GM12865 (cell line): ENCODE data around the gene TRAF2.
"Not testable (repeated sequence)": the region's sequence is repeated elsewhere in the genome, so short reads cannot be mapped to it uniquely, and the experiment has no call there.

Source experiments
- DNase-seq: peaks from one replicate; pipeline ENCODE4 v3.0.0; 2010; ENCODE audit warnings: low read depth
- H3K4me3 ChIP-seq: 2 replicates; pipeline ENCODE4 v1.5.1; 2011; ENCODE audit warnings: mild to moderate bottlenecking, low read depth, low read length, control low read depth
- CTCF ChIP-seq: IDR thresholded peaks from 2 replicates; pipeline ENCODE4 v1.5.1; 2011; ENCODE audit warnings: low read length, control low read depth, low read depth, inconsistent platforms; ENCODE audit not compliant: insufficient read depth; ENCODE audit errors: missing control alignments

TRAF2 gene

GRCh38 chr9:136861874-136862457 is 24.4 kb upstream of the TRAF2 start:
- DNase-seq: no peak
- TF ChIP-seq CTCF: no peak
- H3K4me3 ChIP-seq: no peak overlapping the region

GRCh38 chr9:136862849-136863622 is 23.3 kb upstream of the TRAF2 start:
- H3K4me3 ChIP-seq: no peak overlapping the region
- no peak for DNase-seq
- no peak for TF ChIP-seq CTCF

GRCh38 chr9:136863623-136864273 is 22.6 kb upstream of the TRAF2 start:
- DNase-seq: no peak
- no peak for TF ChIP-seq CTCF
- H3K4me3 ChIP-seq: no peak overlapping the region

GRCh38 chr9:136865041-136865767 is 21.1 kb upstream of the TRAF2 start:
- no peak for DNase-seq
- TF ChIP-seq CTCF: no peak
- H3K4me3 ChIP-seq: peak overlapping the region; percentile 84

GRCh38 chr9:136865768-136866103 is 20.6 kb upstream of the TRAF2 start:
- DNase-seq: no peak
- peak overlapping the region; percentile 84 for H3K4me3 ChIP-seq
- no peak for TF ChIP-seq CTCF

- peak overlapping the region; percentile 69 for H3K4me3 ChIP-seq
- not testable (repeated sequence) for DNase-seq
Measured at GRCh38 chr9:136866898-136867421, 19.4 kb upstream of the TRAF2 start.

- H3K4me3 ChIP-seq: no peak overlapping the region
- DNase-seq: no peak
- no peak for TF ChIP-seq CTCF
Measured at GRCh38 chr9:136867480-136867879, 18.8 kb upstream of the TRAF2 start.
